ENCODE results near the gene ARHGEF28.

- no peak for TF ChIP-seq CTCF (conservative IDR thresholded peaks at IDR 0.05 in 1 of 2, IDR thresholded peaks at IDR 0.05 in 1 of 2; ENCODE audit: low read depth in 1 of 2, low read length in 2 of 2)
- no peak for TF ChIP-seq EZH2 (IDR thresholded peaks at IDR 0.05; ENCODE audit: low read length, missing control alignments)
Observed at GRCh38 chr5:73791389-73791788, 165.4 kb downstream of the ARHGEF28 start.

Data from fibroblast of lung (primary cell).